NK-92 treated with Interleukin-12 subunit alpha and Interleukin-12 subunit beta, amount 100 ng/mL, for 24 hours (cell line): ENCODE results near the gene PALD1.
"Not testable (repeated sequence)": the region's sequence is repeated elsewhere in the genome, so short reads cannot be mapped to it uniquely, and the experiment has no call there.

Experiments used
- DNase-seq: peaks from one replicate; lab custom pipeline; 2025; lab: John Stamatoyannopoulos, UW

PALD1 gene

GRCh38 chr10:70482982-70483760, 4.6 kb downstream of the PALD1 start:
- DNase-seq: no peak

- not testable (repeated sequence) for DNase-seq
Observed at GRCh38 chr10:70483872-70484271, 5.3 kb downstream of the PALD1 start.

- no peak for DNase-seq
Observed at GRCh38 chr10:70487824-70488223, 9.3 kb downstream of the PALD1 start.

- DNase-seq: no peak
Observed at GRCh38 chr10:70490142-70490541, 11.6 kb downstream of the PALD1 start.

- no peak for DNase-seq
Observed at GRCh38 chr10:70491614-70492013, 13.0 kb downstream of the PALD1 start.

GRCh38 chr10:70492786-70493659, 14.5 kb downstream of the PALD1 start:
- no peak for DNase-seq

GRCh38 chr10:70493660-70494234, 15.2 kb downstream of the PALD1 start:
- DNase-seq: no peak

GRCh38 chr10:70494536-70494935, 16.0 kb downstream of the PALD1 start:
- DNase-seq: no peak

GRCh38 chr10:70494966-70495365, 16.4 kb downstream of the PALD1 start:
- DNase-seq: no peak

GRCh38 chr10:70495691-70496261, 17.2 kb downstream of the PALD1 start:
- no peak for DNase-seq

- DNase-seq: no peak
Observed at GRCh38 chr10:70496341-70497119, 18.0 kb downstream of the PALD1 start.

GRCh38 chr10:70497120-70497545, 18.6 kb downstream of the PALD1 start:
- DNase-seq: no peak

- no peak for DNase-seq
Observed at GRCh38 chr10:70498970-70499835, 20.6 kb downstream of the PALD1 start.

GRCh38 chr10:70499836-70500167, 21.2 kb downstream of the PALD1 start:
- DNase-seq: no peak

- no peak for DNase-seq
Observed at GRCh38 chr10:70500368-70500767, 21.8 kb downstream of the PALD1 start.

- no peak for DNase-seq
Observed at GRCh38 chr10:70500812-70501301, 22.3 kb downstream of the PALD1 start.

GRCh38 chr10:70502406-70502805, 23.8 kb downstream of the PALD1 start:
- DNase-seq: no peak

- no peak for DNase-seq
Observed at GRCh38 chr10:70503776-70504175, 25.2 kb downstream of the PALD1 start.

GRCh38 chr10:70504521-70505358, 26.2 kb downstream of the PALD1 start:
- DNase-seq: no peak

- no peak for DNase-seq
Observed at GRCh38 chr10:70505908-70506307, 27.3 kb downstream of the PALD1 start.
